Measurements from ENCODE around the gene SHROOM2.
"Not testable (repeated sequence)": the region's sequence is repeated elsewhere in the genome, so short reads cannot be mapped to it uniquely, and the experiment has no call there.

Gene SHROOM2

GRCh38 chrX:9790866-9791265 is 4.6 kb downstream of the SHROOM2 start:
- TF ChIP-seq JUND (IDR thresholded peaks at IDR 0.05; ENCODE audit: low read depth) = no peak
- no peak for DNase-seq (ENCODE audit: low read depth in 1 of 2, low spot score in 1 of 2)
- in situ Hi-C loops (cut with HindIII; ENCODE audit: low pct_unique_long_range_greater_than_20kb, low sequenced_read_pairs) = no loop called here

- no peak for DNase-seq (ENCODE audit: low read depth in 1 of 2, low spot score in 1 of 2)
- in situ Hi-C loops (cut with HindIII; ENCODE audit: low pct_unique_long_range_greater_than_20kb, low sequenced_read_pairs) = no loop called here
These were observed 8.3 kb downstream of the SHROOM2 start for GRCh38 chrX:9794495-9794894.

GRCh38 chrX:9797384-9798360 is 11.4 kb downstream of the SHROOM2 start:
- in situ Hi-C loops (cut with HindIII; ENCODE audit: low pct_unique_long_range_greater_than_20kb, low sequenced_read_pairs) = no loop called here
- DNase-seq (ENCODE audit: low read depth in 1 of 2, low spot score in 1 of 2) = no peak
- no peak for TF ChIP-seq JUND (IDR thresholded peaks at IDR 0.05; ENCODE audit: low read depth)

More at GRCh38 chrX:9794495-9794894, 8.3 kb downstream of the SHROOM2 start:
- TF ChIP-seq JUND (IDR thresholded peaks at IDR 0.05; ENCODE audit: low read depth) = no peak

GRCh38 chrX:9802737-9803136 is 16.5 kb downstream of the SHROOM2 start:
- DNase-seq (ENCODE audit: low read depth in 1 of 2, low spot score in 1 of 2) = no peak
- no peak for TF ChIP-seq JUND (IDR thresholded peaks at IDR 0.05; ENCODE audit: low read depth)
- in situ Hi-C loops (cut with HindIII; ENCODE audit: low pct_unique_long_range_greater_than_20kb, low sequenced_read_pairs) = no loop called here

- no peak for TF ChIP-seq JUND (IDR thresholded peaks at IDR 0.05; ENCODE audit: low read depth)
- no peak for DNase-seq (ENCODE audit: low read depth in 1 of 2, low spot score in 1 of 2)
- in situ Hi-C loops (cut with HindIII; ENCODE audit: low pct_unique_long_range_greater_than_20kb, low sequenced_read_pairs) = no loop called here
These were observed 18.2 kb downstream of the SHROOM2 start for GRCh38 chrX:9804444-9804843.

- no peak for DNase-seq (ENCODE audit: low read depth in 1 of 2, low spot score in 1 of 2)
- no peak for TF ChIP-seq JUND (IDR thresholded peaks at IDR 0.05; ENCODE audit: low read depth)
- in situ Hi-C loops (cut with HindIII; ENCODE audit: low pct_unique_long_range_greater_than_20kb, low sequenced_read_pairs) = no loop called here
These were observed 19.7 kb downstream of the SHROOM2 start for GRCh38 chrX:9805956-9806355.

- DNase-seq (ENCODE audit: low read depth in 1 of 2, low spot score in 1 of 2) = peak; percentile 19 to 71
- in situ Hi-C loops (cut with HindIII; ENCODE audit: low pct_unique_long_range_greater_than_20kb, low sequenced_read_pairs) = no loop called here
- no peak for TF ChIP-seq JUND (IDR thresholded peaks at IDR 0.05; ENCODE audit: low read depth)
These were observed 21.3 kb downstream of the SHROOM2 start for GRCh38 chrX:9807355-9808182.

GRCh38 chrX:9809876-9810275 is 23.6 kb downstream of the SHROOM2 start:
- in situ Hi-C loops (cut with HindIII; ENCODE audit: low pct_unique_long_range_greater_than_20kb, low sequenced_read_pairs); DNase-seq (ENCODE audit: low read depth in 1 of 2, low spot score in 1 of 2): not testable (repeated sequence)

- in situ Hi-C loops (cut with HindIII; ENCODE audit: low pct_unique_long_range_greater_than_20kb, low sequenced_read_pairs); DNase-seq (ENCODE audit: low read depth in 1 of 2, low spot score in 1 of 2): not testable (repeated sequence)
These were observed 24.9 kb downstream of the SHROOM2 start for GRCh38 chrX:9811086-9811485.

GRCh38 chrX:9816084-9816700 is 30.0 kb downstream of the SHROOM2 start:
- no peak for TF ChIP-seq JUND (IDR thresholded peaks at IDR 0.05; ENCODE audit: low read depth)
- in situ Hi-C loops (cut with HindIII; ENCODE audit: low pct_unique_long_range_greater_than_20kb, low sequenced_read_pairs) = no loop called here
- DNase-seq (ENCODE audit: low read depth in 1 of 2, low spot score in 1 of 2) = no peak

- DNase-seq (ENCODE audit: low read depth in 1 of 2, low spot score in 1 of 2) = no peak
- in situ Hi-C loops (cut with HindIII; ENCODE audit: low pct_unique_long_range_greater_than_20kb, low sequenced_read_pairs) = no loop called here
- TF ChIP-seq JUND (IDR thresholded peaks at IDR 0.05; ENCODE audit: low read depth) = no peak
These were observed 35.3 kb downstream of the SHROOM2 start for GRCh38 chrX:9821572-9821971.

- DNase-seq (ENCODE audit: low read depth in 1 of 2, low spot score in 1 of 2) = no peak
- no peak for TF ChIP-seq JUND (IDR thresholded peaks at IDR 0.05; ENCODE audit: low read depth)
- in situ Hi-C loops (cut with HindIII; ENCODE audit: low pct_unique_long_range_greater_than_20kb, low sequenced_read_pairs) = no loop called here
These were observed 38.3 kb downstream of the SHROOM2 start for GRCh38 chrX:9824554-9824953.
